ENCODE measurements around the gene WFIKKN2.

DNA sequence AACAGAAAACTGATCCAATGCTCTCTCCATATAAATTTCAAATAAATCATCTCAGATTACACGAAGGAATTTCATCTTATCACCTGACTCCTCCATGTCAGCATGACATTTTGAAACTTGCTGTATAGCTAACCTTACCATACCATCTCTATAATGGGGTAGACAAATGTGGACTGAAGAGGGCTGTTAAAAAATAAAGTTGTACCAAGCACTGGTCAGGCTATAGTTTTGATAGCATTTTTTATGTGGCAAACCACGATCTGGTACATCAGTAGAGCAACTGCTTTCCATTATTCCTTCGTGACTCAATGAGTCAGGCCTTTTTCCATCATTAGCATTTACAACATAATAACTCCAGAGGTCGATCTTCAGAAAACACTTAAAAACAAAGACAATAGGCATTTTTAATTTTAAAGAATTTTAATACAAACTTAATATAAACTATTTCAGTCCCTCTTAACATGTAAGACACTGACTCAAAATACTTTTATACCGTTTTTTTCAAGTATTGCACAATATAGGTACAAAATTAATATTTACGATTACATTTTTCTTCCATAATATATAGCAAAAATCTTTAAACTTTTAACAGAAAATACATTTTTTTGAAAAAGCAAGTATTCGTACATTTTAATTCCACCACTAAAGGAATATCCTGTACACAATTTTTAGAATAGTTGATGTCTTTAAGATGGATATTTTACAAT lies 26.6 kb downstream of the WFIKKN2 start:
- no peak for TF ChIP-seq POLR2A (IDR thresholded peaks at IDR 0.05; ENCODE audit: low read depth, low read length)
- TF ChIP-seq RAD51 (IDR thresholded peaks at IDR 0.05), result no peak
- no peak for TF ChIP-seq RAD21 (IDR thresholded peaks at IDR 0.05; ENCODE audit: insufficient read depth, low read depth, low read length)
- TF ChIP-seq, protein P1, sequence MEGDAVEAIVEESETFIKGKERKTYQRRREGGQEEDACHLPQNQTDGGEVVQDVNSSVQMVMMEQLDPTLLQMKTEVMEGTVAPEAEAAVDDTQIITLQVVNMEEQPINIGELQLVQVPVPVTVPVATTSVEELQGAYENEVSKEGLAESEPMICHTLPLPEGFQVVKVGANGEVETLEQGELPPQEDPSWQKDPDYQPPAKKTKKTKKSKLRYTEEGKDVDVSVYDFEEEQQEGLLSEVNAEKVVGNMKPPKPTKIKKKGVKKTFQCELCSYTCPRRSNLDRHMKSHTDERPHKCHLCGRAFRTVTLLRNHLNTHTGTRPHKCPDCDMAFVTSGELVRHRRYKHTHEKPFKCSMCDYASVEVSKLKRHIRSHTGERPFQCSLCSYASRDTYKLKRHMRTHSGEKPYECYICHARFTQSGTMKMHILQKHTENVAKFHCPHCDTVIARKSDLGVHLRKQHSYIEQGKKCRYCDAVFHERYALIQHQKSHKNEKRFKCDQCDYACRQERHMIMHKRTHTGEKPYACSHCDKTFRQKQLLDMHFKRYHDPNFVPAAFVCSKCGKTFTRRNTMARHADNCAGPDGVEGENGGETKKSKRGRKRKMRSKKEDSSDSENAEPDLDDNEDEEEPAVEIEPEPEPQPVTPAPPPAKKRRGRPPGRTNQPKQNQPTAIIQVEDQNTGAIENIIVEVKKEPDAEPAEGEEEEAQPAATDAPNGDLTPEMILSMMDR (IDR thresholded peaks at IDR 0.05 in 2 of 3, conservative IDR thresholded peaks at IDR 0.05 in 1 of 3; ENCODE audit: control insufficient read depth in 2 of 3, extremely low read depth in 1 of 3, insufficient read depth in 1 of 3, low read depth in 3 of 3, low read length in 3 of 3), result no peak
- no peak for TF ChIP-seq GABPA (IDR thresholded peaks at IDR 0.05; ENCODE audit: low read depth)

Measured in GM12878 (cell line).